ENCODE measurements around the gene PRKAG2.

PRKAG2 gene

GRCh38 chr7:151724920-151725584, 151.9 kb downstream of the PRKAG2 start:
- Histone ChIP-seq H3K36me3 (ENCODE audit: control insufficient read depth, insufficient read depth, low read length) (no peaks in the 10 kb centered on the region), H3K9me3 (ENCODE audit: control insufficient read depth, low read length) (no peaks in the 10 kb centered on the region), H3K27me3 (ENCODE audit: control insufficient read depth, insufficient read depth, low read length) (no peaks in the 10 kb centered on the region), H3K9ac (ENCODE audit: low read length) (no peak overlapping the region), H3K4me3 (ENCODE audit: low read length) (no peak overlapping the region), H3K4me1 (ENCODE audit: control insufficient read depth, insufficient read depth, low read length) (peaks cover 38% of the 10 kb centered on the region)

- Histone ChIP-seq H3K36me3 (ENCODE audit: control insufficient read depth, insufficient read depth, low read length) (no peaks in the 10 kb centered on the region), H3K4me1 (ENCODE audit: control insufficient read depth, insufficient read depth, low read length) (peaks cover 42% of the 10 kb centered on the region), H3K27me3 (ENCODE audit: control insufficient read depth, insufficient read depth, low read length) (no peaks in the 10 kb centered on the region), H3K9ac (ENCODE audit: low read length) (no peak overlapping the region), H3K9me3 (ENCODE audit: control insufficient read depth, low read length) (no peaks in the 10 kb centered on the region), H3K4me3 (ENCODE audit: low read length) (no peak overlapping the region)
Observed at GRCh38 chr7:151724250-151724915, 152.5 kb downstream of the PRKAG2 start.

GRCh38 chr7:151723321-151723720, 153.6 kb downstream of the PRKAG2 start:
- peaks cover 42% of the 10 kb centered on the region for H3K4me1 ChIP-seq (ENCODE audit: control insufficient read depth, insufficient read depth, low read length)
- H3K36me3 ChIP-seq (ENCODE audit: control insufficient read depth, insufficient read depth, low read length) = no peaks in the 10 kb centered on the region
- H3K4me3 ChIP-seq (ENCODE audit: low read length) = no peak overlapping the region
- no peak overlapping the region for H3K9ac ChIP-seq (ENCODE audit: low read length)
- no peaks in the 10 kb centered on the region for H3K27me3 ChIP-seq (ENCODE audit: control insufficient read depth, insufficient read depth, low read length)
- H3K9me3 ChIP-seq (ENCODE audit: control insufficient read depth, low read length) = no peaks in the 10 kb centered on the region

- no peaks in the 10 kb centered on the region for H3K27me3 ChIP-seq (ENCODE audit: control insufficient read depth, insufficient read depth, low read length)
- no peak overlapping the region for H3K9ac ChIP-seq (ENCODE audit: low read length)
- H3K4me1 ChIP-seq (ENCODE audit: control insufficient read depth, insufficient read depth, low read length) = peaks cover 39% of the 10 kb centered on the region
- no peak overlapping the region for H3K4me3 ChIP-seq (ENCODE audit: low read length)
- no peaks in the 10 kb centered on the region for H3K36me3 ChIP-seq (ENCODE audit: control insufficient read depth, insufficient read depth, low read length)
- no peaks in the 10 kb centered on the region for H3K9me3 ChIP-seq (ENCODE audit: control insufficient read depth, low read length)
Observed at GRCh38 chr7:151722533-151722932, 154.4 kb downstream of the PRKAG2 start.

- no peaks in the 10 kb centered on the region for H3K9me3 ChIP-seq (ENCODE audit: control insufficient read depth, low read length)
- no peaks in the 10 kb centered on the region for H3K27me3 ChIP-seq (ENCODE audit: control insufficient read depth, insufficient read depth, low read length)
- peaks cover 36% of the 10 kb centered on the region for H3K4me1 ChIP-seq (ENCODE audit: control insufficient read depth, insufficient read depth, low read length)
- H3K36me3 ChIP-seq (ENCODE audit: control insufficient read depth, insufficient read depth, low read length) = no peaks in the 10 kb centered on the region
- H3K9ac ChIP-seq (ENCODE audit: low read length) = no peak overlapping the region
- no peak overlapping the region for H3K4me3 ChIP-seq (ENCODE audit: low read length)
Observed at GRCh38 chr7:151721694-151722093, 155.2 kb downstream of the PRKAG2 start.

GRCh38 chr7:151721236-151721635, 155.7 kb downstream of the PRKAG2 start:
- H3K27me3 ChIP-seq (ENCODE audit: control insufficient read depth, insufficient read depth, low read length) = no peaks in the 10 kb centered on the region
- peaks cover 41% of the 10 kb centered on the region for H3K4me1 ChIP-seq (ENCODE audit: control insufficient read depth, insufficient read depth, low read length)
- no peak overlapping the region for H3K4me3 ChIP-seq (ENCODE audit: low read length)
- no peaks in the 10 kb centered on the region for H3K9me3 ChIP-seq (ENCODE audit: control insufficient read depth, low read length)
- H3K9ac ChIP-seq (ENCODE audit: low read length) = no peak overlapping the region
- H3K36me3 ChIP-seq (ENCODE audit: control insufficient read depth, insufficient read depth, low read length) = no peaks in the 10 kb centered on the region

GRCh38 chr7:151720280-151720679, 156.6 kb downstream of the PRKAG2 start:
- Histone ChIP-seq H3K9me3 (ENCODE audit: control insufficient read depth, low read length) (no peaks in the 10 kb centered on the region), H3K36me3 (ENCODE audit: control insufficient read depth, insufficient read depth, low read length) (no peaks in the 10 kb centered on the region), H3K27me3 (ENCODE audit: control insufficient read depth, insufficient read depth, low read length) (no peaks in the 10 kb centered on the region), H3K9ac (ENCODE audit: low read length) (no peak overlapping the region), H3K4me3 (ENCODE audit: low read length) (no peak overlapping the region), H3K4me1 (ENCODE audit: control insufficient read depth, insufficient read depth, low read length) (peaks cover 50% of the 10 kb centered on the region)

GRCh38 chr7:151719897-151720242, 157.0 kb downstream of the PRKAG2 start:
- Histone ChIP-seq H3K4me1 (ENCODE audit: control insufficient read depth, insufficient read depth, low read length) (peaks cover 51% of the 10 kb centered on the region), H3K27me3 (ENCODE audit: control insufficient read depth, insufficient read depth, low read length) (no peaks in the 10 kb centered on the region), H3K9me3 (ENCODE audit: control insufficient read depth, low read length) (no peaks in the 10 kb centered on the region), H3K36me3 (ENCODE audit: control insufficient read depth, insufficient read depth, low read length) (no peaks in the 10 kb centered on the region), H3K4me3 (ENCODE audit: low read length) (no peak overlapping the region), H3K9ac (ENCODE audit: low read length) (no peak overlapping the region)

- Histone ChIP-seq H3K27me3 (ENCODE audit: control insufficient read depth, insufficient read depth, low read length) (no peaks in the 10 kb centered on the region), H3K9me3 (ENCODE audit: control insufficient read depth, low read length) (no peaks in the 10 kb centered on the region), H3K9ac (ENCODE audit: low read length) (no peak overlapping the region), H3K4me1 (ENCODE audit: control insufficient read depth, insufficient read depth, low read length) (peaks cover 51% of the 10 kb centered on the region), H3K4me3 (ENCODE audit: low read length) (no peak overlapping the region), H3K36me3 (ENCODE audit: control insufficient read depth, insufficient read depth, low read length) (no peaks in the 10 kb centered on the region)
Observed at GRCh38 chr7:151719031-151719896, 157.7 kb downstream of the PRKAG2 start.

- Histone ChIP-seq H3K4me3 (ENCODE audit: low read length) (no peak overlapping the region), H3K4me1 (ENCODE audit: control insufficient read depth, insufficient read depth, low read length) (peaks cover 51% of the 10 kb centered on the region), H3K9ac (ENCODE audit: low read length) (no peak overlapping the region), H3K27me3 (ENCODE audit: control insufficient read depth, insufficient read depth, low read length) (no peaks in the 10 kb centered on the region), H3K36me3 (ENCODE audit: control insufficient read depth, insufficient read depth, low read length) (no peaks in the 10 kb centered on the region), H3K9me3 (ENCODE audit: control insufficient read depth, low read length) (no peaks in the 10 kb centered on the region)
Observed at GRCh38 chr7:151717918-151718317, 159.0 kb downstream of the PRKAG2 start.

- Histone ChIP-seq H3K4me1 (ENCODE audit: control insufficient read depth, insufficient read depth, low read length) (peaks cover 54% of the 10 kb centered on the region), H3K4me3 (ENCODE audit: low read length) (no peak overlapping the region), H3K9me3 (ENCODE audit: control insufficient read depth, low read length) (no peaks in the 10 kb centered on the region), H3K9ac (ENCODE audit: low read length) (no peak overlapping the region), H3K27me3 (ENCODE audit: control insufficient read depth, insufficient read depth, low read length) (no peaks in the 10 kb centered on the region), H3K36me3 (ENCODE audit: control insufficient read depth, insufficient read depth, low read length) (no peaks in the 10 kb centered on the region)
Observed at GRCh38 chr7:151717415-151717814, 159.5 kb downstream of the PRKAG2 start.

GRCh38 chr7:151716323-151716722, 160.6 kb downstream of the PRKAG2 start:
- Histone ChIP-seq H3K9ac (ENCODE audit: low read length) (peak overlapping the region; percentile 9), H3K4me1 (ENCODE audit: control insufficient read depth, insufficient read depth, low read length) (peaks cover 48% of the 10 kb centered on the region), H3K9me3 (ENCODE audit: control insufficient read depth, low read length) (no peaks in the 10 kb centered on the region), H3K27me3 (ENCODE audit: control insufficient read depth, insufficient read depth, low read length) (no peaks in the 10 kb centered on the region), H3K4me3 (ENCODE audit: low read length) (peak overlapping the region; percentile 3), H3K36me3 (ENCODE audit: control insufficient read depth, insufficient read depth, low read length) (no peaks in the 10 kb centered on the region)

Data from mucosa of stomach (tissue), 1 donor.